Measurements from ENCODE around the gene POU5F1. TPM values are rescaled to one million over a fixed set of nuclear protein-coding genes. Genes with fewer than 3 reads are reported as not detected.
"Not testable (repeated sequence)": the region's sequence is repeated elsewhere in the genome, so short reads cannot be mapped to it uniquely, and the experiment has no call there.

POU5F1 gene
- polyA plus RNA-seq, 6 donors from 2014 or later = 0.25 to 0.40 TPM; not detected in 4

GRCh38 chr6:31169858-31170599 lies 453 bp downstream of the POU5F1 start:
- not testable (repeated sequence) for H3K4me1 Mint-ChIP-seq; H3K27me3 Mint-ChIP-seq; DNase-seq; H3K36me3 Mint-ChIP-seq; H3K27ac Mint-ChIP-seq; ATAC-seq (ENCODE audit: low read depth in 2 of 2); H3K4me3 Mint-ChIP-seq; H3K9me3 Mint-ChIP-seq

DNA sequence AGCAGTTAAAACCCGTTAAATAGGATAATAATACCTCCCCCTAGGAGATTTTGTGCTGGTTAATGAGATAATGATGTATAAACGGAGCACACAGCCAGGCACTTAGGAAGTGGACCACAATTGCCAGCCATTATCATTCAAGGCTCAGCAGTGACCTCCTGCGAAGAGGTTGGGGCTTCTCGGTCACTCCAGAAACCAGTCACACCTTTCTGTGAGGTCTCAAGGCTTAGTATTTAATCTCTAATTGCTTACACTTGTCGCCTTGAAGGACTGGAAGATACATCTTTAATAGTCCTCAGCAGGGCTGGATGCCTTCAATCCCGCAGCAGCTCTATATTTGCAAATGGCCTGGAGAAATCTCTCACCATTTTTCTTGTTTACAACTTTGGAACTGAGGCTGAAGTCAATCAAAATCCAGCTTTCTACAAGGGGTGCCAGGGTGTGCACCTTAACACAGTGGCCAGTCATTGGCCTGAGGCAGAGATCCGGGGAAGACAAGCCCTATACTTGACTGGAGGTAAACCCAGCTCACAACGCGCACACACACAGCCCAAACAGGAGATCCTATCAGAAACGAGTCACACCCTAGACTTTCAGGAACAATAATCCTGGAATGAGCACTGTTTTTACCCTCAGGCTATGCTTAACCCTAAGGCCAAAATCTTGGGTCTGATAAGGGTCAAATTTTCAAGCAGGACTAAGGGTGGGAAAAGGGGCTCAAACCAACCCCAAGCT lies 1.2 kb downstream of the POU5F1 start:
- DNase-seq (no peak), ATAC-seq (ENCODE audit: low read depth in 2 of 2) (no peak)
- Mint-ChIP-seq H3K4me1 (peaks cover 6 to 10% (median 8%) of the 10 kb centered on the region in 3 donors), H3K27me3 (no peaks in the 10 kb centered on the region), H3K36me3 (no peaks in the 10 kb centered on the region), H3K4me3 (no peak overlapping the region), H3K27ac (no peak overlapping the region), H3K9me3 (no peaks in the 10 kb centered on the region)

GRCh38 chr6:31168606-31169005 lies 1.9 kb downstream of the POU5F1 start:
- peaks cover 6 to 10% (median 8%) of the 10 kb centered on the region in 3 donors for H3K4me1 Mint-ChIP-seq

GRCh38 chr6:31165986-31166385 lies 4.5 kb downstream of the POU5F1 start:
- Mint-ChIP-seq H3K36me3 (no peaks in the 10 kb centered on the region), H3K4me3 (no peak overlapping the region), H3K4me1 (peaks cover 6 to 10% (median 8%) of the 10 kb centered on the region in 3 donors), H3K9me3 (no peaks in the 10 kb centered on the region), H3K27me3 (no peaks in the 10 kb centered on the region), H3K27ac (peak overlapping the region in 2 of 6 donors; percentile 30 to 62)
- ATAC-seq (ENCODE audit: low read depth in 2 of 2) = no peak
- no peak for DNase-seq

More at GRCh38 chr6:31168606-31169005, 1.9 kb downstream of the POU5F1 start:
- Mint-ChIP-seq H3K36me3 (no peaks in the 10 kb centered on the region), H3K9me3 (no peaks in the 10 kb centered on the region), H3K27ac (peak overlapping the region in 3 of 6 donors; percentile 17 to 88 (median 70)), H3K27me3 (no peaks in the 10 kb centered on the region), H3K4me3 (no peak overlapping the region)
- ATAC-seq (ENCODE audit: low read depth in 2 of 2) (no peak), DNase-seq (no peak)

DNA sequence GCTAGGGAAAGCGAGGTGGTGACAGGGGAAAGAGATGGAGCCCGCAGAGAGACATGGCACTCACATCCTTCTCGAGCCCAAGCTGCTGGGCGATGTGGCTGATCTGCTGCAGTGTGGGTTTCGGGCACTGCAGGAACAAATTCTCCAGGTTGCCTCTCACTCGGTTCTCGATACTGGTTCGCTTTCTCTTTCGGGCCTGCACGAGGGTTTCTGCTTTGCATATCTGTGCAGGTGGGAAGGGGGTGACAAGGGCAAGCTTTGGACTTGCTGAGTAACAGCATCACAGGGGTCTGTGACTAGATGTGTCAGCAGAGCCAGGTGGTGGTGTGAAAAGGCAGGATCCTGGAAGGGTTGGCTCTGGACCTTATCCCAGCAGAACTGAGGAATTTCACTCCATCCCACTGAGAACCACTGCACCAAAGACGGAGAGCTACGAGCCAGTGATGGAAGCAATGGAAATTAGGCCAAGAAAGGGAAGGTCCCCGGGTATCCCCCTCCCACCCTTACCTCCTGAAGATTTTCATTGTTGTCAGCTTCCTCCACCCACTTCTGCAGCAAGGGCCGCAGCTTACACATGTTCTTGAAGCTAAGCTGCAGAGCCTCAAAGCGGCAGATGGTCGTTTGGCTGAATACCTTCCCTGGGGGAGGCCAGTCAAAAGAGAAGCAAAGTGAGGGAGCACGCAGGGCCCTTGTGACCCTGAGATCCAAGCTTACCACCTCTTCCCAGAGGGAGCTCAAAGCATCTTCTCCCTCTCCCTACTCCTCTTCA lies 5.2 kb downstream of the POU5F1 start:
- not testable (repeated sequence) for H3K9me3 Mint-ChIP-seq, H3K36me3 Mint-ChIP-seq, H3K27me3 Mint-ChIP-seq, DNase-seq
- Mint-ChIP-seq H3K4me3 (peak overlapping the region in 2 of 8 donors; percentile 7 to 30), H3K4me1 (peaks cover 6 to 10% (median 8%) of the 10 kb centered on the region in 3 donors), H3K27ac (peak overlapping the region in 3 of 6 donors; percentile 17 to 81 (median 73))
- peak; percentile 77 to 88 for ATAC-seq (ENCODE audit: low read depth in 2 of 2)

- not testable (repeated sequence) for H3K4me3 Mint-ChIP-seq; H3K27me3 Mint-ChIP-seq; ATAC-seq (ENCODE audit: low read depth in 2 of 2); H3K9me3 Mint-ChIP-seq; DNase-seq; H3K36me3 Mint-ChIP-seq
- Mint-ChIP-seq H3K27ac (peak overlapping the region in 2 of 6 donors; percentile 17 to 81), H3K4me1 (peaks cover 6 to 11% (median 10%) of the 10 kb centered on the region in 3 donors)
These were observed 5.9 kb downstream of the POU5F1 start for GRCh38 chr6:31164475-31165063.

GRCh38 chr6:31163922-31164321 lies 6.6 kb downstream of the POU5F1 start:
- no peak for ATAC-seq (ENCODE audit: low read depth in 2 of 2)
- no peak overlapping the region for H3K4me3 Mint-ChIP-seq
- DNase-seq = no peak
- H3K27ac Mint-ChIP-seq = no peak overlapping the region
- H3K27me3 Mint-ChIP-seq = no peaks in the 10 kb centered on the region
- no peaks in the 10 kb centered on the region for H3K36me3 Mint-ChIP-seq
- H3K9me3 Mint-ChIP-seq = no peaks in the 10 kb centered on the region
- peaks cover 11 to 14% (median 11%) of the 10 kb centered on the region in 3 donors for H3K4me1 Mint-ChIP-seq

DNA sequence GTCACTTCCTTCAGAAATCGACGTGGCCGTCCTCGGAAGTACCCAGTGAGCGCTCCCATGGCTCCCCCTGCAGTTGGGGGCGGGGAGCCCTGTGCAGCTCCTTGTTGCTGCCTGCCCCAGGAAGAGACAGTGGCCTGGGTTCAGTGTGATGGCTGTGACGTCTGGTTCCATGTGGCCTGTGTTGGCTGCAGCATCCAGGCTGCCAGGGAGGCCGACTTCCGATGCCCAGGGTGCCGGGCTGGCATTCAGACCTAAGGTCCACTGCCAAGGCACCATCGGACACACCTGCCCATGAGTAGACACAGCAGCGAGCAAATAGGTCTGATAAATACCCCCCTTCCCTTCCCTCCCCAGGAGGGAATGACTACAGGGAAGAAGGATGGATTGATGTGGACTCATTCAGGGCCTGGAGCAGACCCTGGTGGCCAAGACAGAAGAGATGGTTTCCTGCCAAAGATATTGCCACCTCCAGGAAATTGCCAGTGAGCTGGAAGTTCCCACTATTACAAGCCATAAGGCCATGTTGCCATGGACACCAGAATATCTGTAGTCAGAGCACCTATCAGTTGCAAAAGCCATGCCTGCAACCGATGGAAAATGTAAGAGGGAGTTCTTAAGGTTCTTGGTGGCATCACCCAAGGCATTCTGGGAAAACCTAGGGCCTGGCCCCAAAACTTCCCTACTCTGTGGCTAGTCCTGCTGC lies 7.9 kb downstream of the POU5F1 start:
- no peak overlapping the region for H3K27ac Mint-ChIP-seq
- H3K4me1 Mint-ChIP-seq = peaks cover 24 to 26% (median 24%) of the 10 kb centered on the region in 3 donors
- no peaks in the 10 kb centered on the region for H3K36me3 Mint-ChIP-seq
- H3K4me3 Mint-ChIP-seq = no peak overlapping the region
- DNase-seq (no peak), ATAC-seq (ENCODE audit: low read depth in 2 of 2) (no peak)
- H3K9me3 Mint-ChIP-seq = no peaks in the 10 kb centered on the region
- H3K27me3 Mint-ChIP-seq = no peaks in the 10 kb centered on the region

DNA sequence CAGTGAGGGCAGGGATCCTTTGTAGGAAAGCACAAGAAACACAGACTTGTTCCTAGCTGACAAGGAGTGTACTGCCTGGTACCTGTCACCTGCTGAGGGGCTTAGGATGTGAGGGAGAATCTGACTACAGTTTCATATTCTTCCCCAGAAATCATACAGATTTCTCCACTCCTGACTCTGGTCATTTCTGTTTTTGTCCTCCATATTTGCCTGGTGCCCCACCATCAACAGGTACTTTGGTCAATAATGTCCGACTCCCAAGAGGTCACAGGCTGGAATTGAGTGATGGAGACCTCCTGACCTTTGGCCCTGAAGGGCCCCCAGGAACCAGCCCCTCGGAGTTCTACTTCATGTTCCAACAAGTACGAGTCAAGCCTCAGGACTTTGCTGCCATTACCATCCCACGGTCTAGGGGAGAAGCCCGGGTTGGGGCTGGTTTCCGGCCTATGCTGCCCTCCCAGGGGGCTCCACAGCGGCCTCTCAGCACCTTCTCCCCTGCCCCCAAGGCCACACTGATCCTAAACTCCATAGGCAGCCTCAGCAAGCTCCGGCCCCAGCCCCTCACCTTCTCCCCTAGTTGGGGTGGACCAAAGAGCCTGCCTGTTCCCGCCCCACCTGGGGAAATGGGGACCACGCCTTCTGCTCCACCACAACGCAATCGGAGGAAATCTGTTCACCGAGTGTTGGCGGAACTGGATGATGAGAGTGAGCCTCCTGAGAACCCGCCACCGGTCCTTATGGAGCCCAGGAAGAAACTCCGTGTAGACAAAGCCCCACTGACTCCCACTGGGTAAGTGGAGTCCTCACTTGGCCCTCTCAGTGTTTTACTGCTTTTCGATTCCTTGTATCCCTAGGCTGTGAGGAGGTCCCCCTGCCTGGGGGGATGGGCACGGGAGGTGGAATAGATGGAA lies 9.0 kb downstream of the POU5F1 start:
- H3K9me3 Mint-ChIP-seq = no peaks in the 10 kb centered on the region
- no peaks in the 10 kb centered on the region for H3K27me3 Mint-ChIP-seq
- no peak for ATAC-seq (ENCODE audit: low read depth in 2 of 2)
- H3K36me3 Mint-ChIP-seq = no peaks in the 10 kb centered on the region
- H3K27ac Mint-ChIP-seq = peak overlapping the region in 1 of 6 donors; percentile 49
- H3K4me3 Mint-ChIP-seq = peak overlapping the region in 2 of 8 donors; percentile 56 to 76
- H3K4me1 Mint-ChIP-seq = peaks cover 32 to 36% (median 32%) of the 10 kb centered on the region in 3 donors
- DNase-seq = no peak

- H3K27me3 Mint-ChIP-seq = no peaks in the 10 kb centered on the region
- ATAC-seq (ENCODE audit: low read depth in 2 of 2) = no peak
- no peak for DNase-seq
- peak overlapping the region; percentile 88 to 99 (median 92) for H3K4me3 Mint-ChIP-seq
- peaks cover 24 to 28% (median 26%) of the 10 kb centered on the region in 3 donors for H3K4me1 Mint-ChIP-seq
- peak overlapping the region; percentile 8 to 93 (median 86) for H3K27ac Mint-ChIP-seq
- no peaks in the 10 kb centered on the region for H3K9me3 Mint-ChIP-seq
- H3K36me3 Mint-ChIP-seq = no peaks in the 10 kb centered on the region
These were observed 11.3 kb downstream of the POU5F1 start for GRCh38 chr6:31158863-31159855.

All from naive B cell (primary cell).